COLO829 (cell line): Measurements from ENCODE around the gene CSRNP3.

Experiments used
- DNase-seq: peaks from one replicate; pipeline ENCODE4 v3.0.0; 2012; ENCODE audit warnings: low spot score

Gene CSRNP3

DNA sequence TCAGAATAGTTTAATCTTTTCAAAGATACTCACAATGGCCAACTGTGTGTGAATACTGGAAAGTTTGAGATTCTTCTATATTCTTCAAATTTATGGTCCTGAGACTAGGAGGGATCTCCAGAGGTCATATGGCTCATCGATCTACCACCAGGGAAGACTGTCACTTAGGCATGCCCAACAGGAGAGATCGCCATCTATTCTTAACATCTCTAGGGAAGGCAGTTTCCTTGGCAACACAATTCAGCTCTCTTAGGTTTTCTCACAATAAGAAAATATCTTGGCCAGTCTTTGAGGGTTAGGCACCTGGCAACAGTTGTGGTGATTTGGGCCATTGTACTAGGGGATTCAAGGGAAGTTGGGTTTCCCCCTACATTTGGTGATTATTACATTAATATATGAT lies 217.3 kb downstream of the CSRNP3 start:
- no peak for DNase-seq

GRCh38 chr2:165687426-165688002 lies 218.0 kb downstream of the CSRNP3 start:
- DNase-seq = no peak

- no peak for DNase-seq
These were observed 222.1 kb downstream of the CSRNP3 start for GRCh38 chr2:165691615-165692014.

- DNase-seq = no peak
These were observed 223.4 kb downstream of the CSRNP3 start for GRCh38 chr2:165692906-165693305.

DNA sequence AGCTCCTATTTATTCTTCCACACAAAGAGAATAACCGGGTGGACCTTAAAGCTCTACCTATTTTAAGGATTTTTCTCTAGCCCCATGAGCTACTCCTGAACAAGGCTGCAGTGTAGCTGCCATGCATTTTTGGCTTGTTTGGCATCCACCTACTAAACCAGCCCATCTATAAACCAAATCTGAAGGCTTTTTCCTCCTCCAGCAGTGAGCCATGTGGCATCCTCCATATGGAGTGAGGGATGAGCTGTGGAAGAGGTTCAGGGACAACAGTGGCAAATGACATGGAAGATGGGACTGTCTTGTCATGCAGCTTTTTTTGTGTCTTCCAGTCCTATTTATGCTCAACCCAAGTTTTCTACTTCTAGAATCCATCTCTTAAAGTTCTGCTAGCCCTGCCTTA lies 224.3 kb downstream of the CSRNP3 start:
- no peak for DNase-seq

DNA sequence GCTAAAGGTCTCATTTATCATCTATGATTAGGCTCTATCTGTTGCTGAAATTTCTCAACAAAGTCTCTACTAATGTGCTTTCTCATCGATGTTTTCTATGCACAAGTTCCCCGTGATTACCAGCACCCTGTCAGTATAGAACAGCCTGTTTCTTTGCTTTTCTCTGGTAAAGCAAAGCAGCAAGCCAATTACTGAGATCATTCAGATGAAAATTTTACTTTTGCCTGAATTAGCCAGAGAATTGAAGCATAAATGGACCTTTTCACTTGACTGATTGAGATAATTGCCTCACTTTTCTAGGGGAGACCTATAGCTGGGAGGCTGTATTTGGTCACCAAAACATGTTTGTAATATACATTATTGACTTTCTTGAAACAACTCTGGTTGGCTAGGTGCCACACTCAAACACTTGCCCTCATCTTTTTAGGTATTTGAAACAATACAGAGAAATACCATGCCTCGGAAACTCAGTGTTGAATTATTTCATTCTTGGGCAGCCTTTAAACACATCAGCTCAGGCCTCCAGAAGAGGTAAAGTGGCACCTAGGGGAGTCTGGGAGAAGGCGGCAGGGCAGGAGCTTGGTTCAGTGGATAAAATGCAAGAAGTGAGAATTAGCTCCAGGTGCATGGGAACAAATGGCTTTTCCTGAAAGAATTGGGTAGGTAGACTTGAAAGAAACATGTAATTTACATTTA lies 228.4 kb downstream of the CSRNP3 start:
- no peak for DNase-seq

- DNase-seq = peak; percentile 54
These were observed 229.0 kb downstream of the CSRNP3 start for GRCh38 chr2:165698444-165698884.

DNA sequence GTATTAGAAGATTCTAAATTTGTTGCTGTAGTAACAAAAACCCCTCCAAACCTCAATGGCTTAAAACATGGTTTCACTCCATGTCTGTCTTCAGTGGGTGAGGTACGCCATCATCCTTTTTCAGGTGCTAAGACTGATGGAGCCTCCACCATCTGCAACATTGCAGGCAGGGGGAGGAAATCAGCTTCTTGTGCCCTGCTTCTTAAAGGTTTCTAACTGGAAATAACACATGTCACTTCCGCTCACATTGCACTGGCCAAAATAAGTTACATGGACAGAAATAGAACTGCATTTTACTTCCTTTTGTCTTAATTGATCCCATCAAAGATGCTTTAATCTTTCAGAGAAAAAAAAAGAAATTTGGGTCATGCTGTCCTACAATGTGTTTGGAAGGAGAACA lies 230.4 kb downstream of the CSRNP3 start:
- DNase-seq = no peak

- no peak for DNase-seq
These were observed 231.0 kb downstream of the CSRNP3 start for GRCh38 chr2:165700531-165700930.

DNA sequence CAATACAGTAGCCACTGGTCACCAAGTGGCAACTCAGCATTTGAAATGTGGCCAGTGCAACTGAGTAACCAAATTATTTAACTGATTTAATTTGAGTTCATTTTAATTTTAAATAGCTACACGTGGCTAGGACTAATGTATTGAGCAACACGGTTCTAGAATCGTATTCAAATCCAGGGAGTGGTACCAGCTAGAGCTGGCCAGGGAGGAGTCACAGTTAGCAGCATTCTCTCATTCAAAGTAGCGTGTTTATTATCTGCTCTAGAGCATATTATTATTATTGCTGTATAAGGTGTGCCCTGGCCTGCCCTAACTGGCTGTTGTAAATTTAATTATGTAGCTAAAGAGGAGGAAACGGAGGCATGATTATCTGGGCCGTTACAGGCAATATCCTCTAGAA lies 231.6 kb downstream of the CSRNP3 start:
- DNase-seq = no peak

GRCh38 chr2:165706960-165707487 lies 237.5 kb downstream of the CSRNP3 start:
- no peak for DNase-seq

DNA sequence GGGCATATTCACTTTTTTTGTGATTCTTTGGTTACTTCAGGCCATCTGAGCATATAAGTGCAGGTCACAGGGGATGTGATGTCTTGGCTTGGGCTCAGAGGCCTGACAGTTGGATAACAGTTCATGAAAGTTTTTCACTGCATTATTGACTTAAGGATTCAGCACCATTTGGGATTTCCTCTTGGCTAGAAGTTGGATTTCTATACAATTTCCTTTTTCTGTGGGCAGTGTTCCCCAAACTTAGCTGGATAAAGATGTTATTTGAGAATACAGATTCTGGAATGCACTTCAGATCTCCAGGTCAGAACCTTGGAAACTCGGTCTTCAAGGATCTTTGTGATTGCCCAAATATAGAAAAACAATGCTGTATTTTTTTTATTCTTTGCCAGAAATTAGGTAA lies 246.6 kb downstream of the CSRNP3 start:
- DNase-seq = no peak

DNA sequence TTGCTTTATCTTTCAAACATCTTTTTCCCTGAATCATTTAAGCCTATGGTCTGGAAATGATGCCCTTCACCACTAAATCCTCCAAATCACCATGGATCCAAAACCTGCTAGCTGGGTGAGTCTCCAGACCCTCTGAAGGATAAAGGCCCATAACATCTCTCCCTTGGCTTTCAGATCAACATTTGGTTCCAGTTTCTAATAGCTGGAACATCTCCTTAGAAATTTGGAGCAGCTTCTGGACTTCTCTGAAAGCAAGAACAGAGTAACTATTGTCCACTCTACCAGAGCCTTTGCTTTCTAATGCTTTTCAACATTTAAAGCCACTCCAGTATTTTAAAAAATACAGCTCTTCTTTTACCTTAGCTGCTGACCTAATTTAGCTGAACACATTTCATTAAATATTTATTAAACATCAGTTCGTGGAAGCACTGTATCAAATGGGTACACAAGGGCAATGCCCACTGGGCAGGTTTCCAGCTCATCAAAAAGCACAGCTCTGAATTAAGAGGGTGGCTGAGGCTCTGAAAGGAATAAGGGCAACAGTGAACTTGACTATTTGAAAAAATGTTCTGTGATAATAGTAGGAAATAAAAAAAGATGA lies 249.2 kb downstream of the CSRNP3 start:
- DNase-seq = no peak

DNA sequence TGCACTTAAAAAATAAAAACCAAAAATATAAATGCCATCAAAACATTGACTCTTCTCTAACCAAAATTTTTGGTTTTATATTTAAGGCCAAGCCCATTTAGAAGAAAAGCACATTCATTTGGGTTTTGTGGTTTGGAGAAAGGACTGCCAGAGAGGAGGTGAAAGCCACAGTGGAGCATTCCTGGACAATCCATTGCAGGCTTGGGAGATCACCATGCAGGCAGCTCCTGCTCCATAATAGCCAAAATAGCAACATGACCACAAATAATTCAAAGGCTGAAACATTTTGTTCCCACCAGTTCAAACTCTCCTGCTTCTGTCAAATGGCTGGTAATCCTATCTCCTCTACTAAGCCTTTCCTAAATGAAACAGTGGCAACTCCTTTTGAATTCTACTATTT lies 251.0 kb downstream of the CSRNP3 start:
- no peak for DNase-seq

GRCh38 chr2:165725421-165725820 lies 255.9 kb downstream of the CSRNP3 start:
- DNase-seq = peak; percentile 19
